ENCODE data around the gene CHST3. TPM values are rescaled to one million over a fixed set of nuclear protein-coding genes. Genes with fewer than 3 reads are reported as not detected.

CHST3 gene
- total RNA-seq, 1 experiment from 2014 or later: 44.6 TPM

- in situ Hi-C loops (cut with HindIII; ENCODE audit: low pct_unique_long_range_greater_than_20kb, low sequenced_read_pairs): loop anchor here (25.0 kb wide), 1 partner anchor 353 kb away; no protein-coding TSS in a partner anchor
- POLR2A ChIA-PET: no interaction called here
- intact Hi-C loops (cut with micrococcal nuclease; ENCODE audit: unreplicated experiment): no loop called here
- no peak for ATAC-seq
- DNase-seq (ENCODE audit: low read depth, low spot score): no peak
- Histone ChIP-seq H3K27ac (ENCODE audit: low read length) (no peak overlapping the region), H3K4me1 (ENCODE audit: control insufficient read depth, insufficient read depth, low read length) (peaks cover 7% of the 10 kb centered on the region), H3K9me3 (ENCODE audit: control insufficient read depth, insufficient read depth, low read depth, low read length) (peaks cover 7% of the 10 kb centered on the region; the same call in 1 of the 2 replicates), H3K36me3 (ENCODE audit: control insufficient read depth, insufficient read depth, low read length) (no peaks in the 10 kb centered on the region; the same call in 1 of the 2 replicates), H3K4me3 (ENCODE audit: low read depth in 2 of 2, low read length in 2 of 2) (no peak overlapping the region), H3K27me3 (ENCODE audit: control insufficient read depth, insufficient read depth, low read length) (no peaks in the 10 kb centered on the region)
- BruUV-seq (replicated peaks): no TSS peak
- no peak for TF ChIP-seq REST (IDR thresholded peaks at IDR 0.05; ENCODE audit: insufficient read depth in 1 of 2, low read depth in 2 of 2, low read length in 1 of 2)
- TF ChIP-seq TCF7L2 (IDR thresholded peaks at IDR 0.05; ENCODE audit: low read depth, low read length): no peak
- TF ChIP-seq POLR2AphosphoS5 (IDR thresholded peaks at IDR 0.05; ENCODE audit: low read depth, low read length): no peak
- no peak for TF ChIP-seq CTCF (IDR thresholded peaks at IDR 0.05)
- no peak for TF ChIP-seq SIN3A (IDR thresholded peaks at IDR 0.05; ENCODE audit: borderline replicate concordance, insufficient read depth, low read depth, low read length)
- CTCF ChIA-PET: no interaction called here
Measured at GRCh38 chr10:71959526-71959925, 4.7 kb upstream of the CHST3 start.

- ATAC-seq: no peak
- Histone ChIP-seq H3K27me3 (ENCODE audit: control insufficient read depth, insufficient read depth, low read length) (no peaks in the 10 kb centered on the region), H3K27ac (ENCODE audit: low read length) (peak overlapping the region; percentile 10; the same call in 1 of the 2 replicates), H3K36me3 (ENCODE audit: control insufficient read depth, insufficient read depth, low read length) (no peaks in the 10 kb centered on the region; the same call in 1 of the 2 replicates), H3K4me1 (ENCODE audit: control insufficient read depth, insufficient read depth, low read length) (peaks cover 18% of the 10 kb centered on the region), H3K9me3 (ENCODE audit: control insufficient read depth, insufficient read depth, low read depth, low read length) (no peaks in the 10 kb centered on the region), H3K4me3 (ENCODE audit: low read depth in 2 of 2, low read length in 2 of 2) (no peak overlapping the region)
- TF ChIP-seq CTCF (IDR thresholded peaks at IDR 0.05) (no peak), SIN3A (IDR thresholded peaks at IDR 0.05; ENCODE audit: borderline replicate concordance, insufficient read depth, low read depth, low read length) (no peak), REST (IDR thresholded peaks at IDR 0.05; ENCODE audit: insufficient read depth in 1 of 2, low read depth in 2 of 2, low read length in 1 of 2) (no peak), TCF7L2 (IDR thresholded peaks at IDR 0.05; ENCODE audit: low read depth, low read length) (no peak), POLR2AphosphoS5 (IDR thresholded peaks at IDR 0.05; ENCODE audit: low read depth, low read length) (no peak)
- intact Hi-C loops (cut with micrococcal nuclease; ENCODE audit: unreplicated experiment) (no loop called here), in situ Hi-C loops (cut with HindIII; ENCODE audit: low pct_unique_long_range_greater_than_20kb, low sequenced_read_pairs) (loop anchor here (25.0 kb wide), 1 partner anchor 350 kb away; no protein-coding TSS in a partner anchor)
- DNase-seq (ENCODE audit: low read depth, low spot score): no peak
- ChIA-PET POLR2A (no interaction called here), CTCF (no interaction called here)
- no TSS peak for BruUV-seq (replicated peaks)
Measured at GRCh38 chr10:71961831-71962230, 2.4 kb upstream of the CHST3 start.

Measured in Panc1 (cell line).